Measurements from ENCODE around the gene COL6A3.

DNA sequence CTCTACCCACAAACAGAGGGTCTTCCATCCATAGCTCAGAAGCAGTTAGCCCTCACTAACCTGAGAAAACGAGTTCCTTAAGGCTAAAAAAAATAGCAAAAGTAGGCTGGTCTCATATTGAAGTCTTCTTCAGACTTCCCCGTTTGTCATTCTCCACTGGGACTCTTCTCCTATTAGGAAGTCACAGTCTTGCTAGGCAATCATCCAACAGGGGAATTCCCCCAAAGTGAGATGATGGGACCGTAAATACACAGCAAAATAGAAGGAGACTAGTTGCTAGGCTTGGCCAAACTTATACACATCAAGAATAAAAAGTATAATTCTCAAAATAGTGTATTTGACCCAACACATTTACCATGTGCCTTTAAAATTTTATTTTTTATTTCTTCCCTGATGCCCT, 34.3 kb downstream of the COL6A3 start:
- TF ChIP-seq, protein P1, sequence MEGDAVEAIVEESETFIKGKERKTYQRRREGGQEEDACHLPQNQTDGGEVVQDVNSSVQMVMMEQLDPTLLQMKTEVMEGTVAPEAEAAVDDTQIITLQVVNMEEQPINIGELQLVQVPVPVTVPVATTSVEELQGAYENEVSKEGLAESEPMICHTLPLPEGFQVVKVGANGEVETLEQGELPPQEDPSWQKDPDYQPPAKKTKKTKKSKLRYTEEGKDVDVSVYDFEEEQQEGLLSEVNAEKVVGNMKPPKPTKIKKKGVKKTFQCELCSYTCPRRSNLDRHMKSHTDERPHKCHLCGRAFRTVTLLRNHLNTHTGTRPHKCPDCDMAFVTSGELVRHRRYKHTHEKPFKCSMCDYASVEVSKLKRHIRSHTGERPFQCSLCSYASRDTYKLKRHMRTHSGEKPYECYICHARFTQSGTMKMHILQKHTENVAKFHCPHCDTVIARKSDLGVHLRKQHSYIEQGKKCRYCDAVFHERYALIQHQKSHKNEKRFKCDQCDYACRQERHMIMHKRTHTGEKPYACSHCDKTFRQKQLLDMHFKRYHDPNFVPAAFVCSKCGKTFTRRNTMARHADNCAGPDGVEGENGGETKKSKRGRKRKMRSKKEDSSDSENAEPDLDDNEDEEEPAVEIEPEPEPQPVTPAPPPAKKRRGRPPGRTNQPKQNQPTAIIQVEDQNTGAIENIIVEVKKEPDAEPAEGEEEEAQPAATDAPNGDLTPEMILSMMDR (IDR thresholded peaks at IDR 0.05) = no peak
- no peak for TF ChIP-seq POLR2A (IDR thresholded peaks at IDR 0.05)
